OCI-LY7 (cell line): ENCODE data around the gene MAPRE3.

Source experiments
- EZH2phosphoT487 ChIP-seq: fragments of 200-600 bp; sonication (generic); IDR thresholded peaks from 2 replicates; pipeline ENCODE4 v1.6.1; 2018; ENCODE audit warnings: low read depth, borderline replicate concordance, mild to moderate bottlenecking, mixed run types, antibody characterized with exemption, low read length, moderate library complexity, mixed read lengths
- TF ChIP-seq, protein P1 (sequence below): fragments of 200-600 bp; sonication (generic); conservative IDR thresholded peaks from 2 replicates; pipeline ENCODE4 v1.5.1; 2014; ENCODE audit warnings: mild to moderate bottlenecking, antibody characterized with exemption, low read length, moderate library complexity, mixed read lengths

DNA sequence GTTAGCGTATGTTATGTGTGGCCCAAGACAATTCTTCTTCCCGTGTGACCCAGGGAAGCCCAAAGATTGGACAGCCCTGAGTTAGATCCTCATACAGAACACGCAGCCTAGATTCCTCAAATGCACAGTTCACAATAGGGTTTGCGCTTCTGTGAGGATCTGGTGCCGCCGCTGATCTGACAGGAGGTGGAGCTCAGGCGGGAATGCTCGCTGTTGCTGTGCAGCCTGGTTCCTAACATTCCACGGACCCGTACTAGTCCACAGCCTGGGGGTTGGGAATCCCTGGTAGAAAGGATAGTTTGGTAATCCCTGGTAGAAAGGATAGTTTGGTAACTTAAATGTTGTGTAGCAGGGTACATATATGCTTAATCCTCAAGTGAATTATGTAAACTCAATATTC lies 27.0 kb downstream of the MAPRE3 start:
- TF ChIP-seq, protein P1, sequence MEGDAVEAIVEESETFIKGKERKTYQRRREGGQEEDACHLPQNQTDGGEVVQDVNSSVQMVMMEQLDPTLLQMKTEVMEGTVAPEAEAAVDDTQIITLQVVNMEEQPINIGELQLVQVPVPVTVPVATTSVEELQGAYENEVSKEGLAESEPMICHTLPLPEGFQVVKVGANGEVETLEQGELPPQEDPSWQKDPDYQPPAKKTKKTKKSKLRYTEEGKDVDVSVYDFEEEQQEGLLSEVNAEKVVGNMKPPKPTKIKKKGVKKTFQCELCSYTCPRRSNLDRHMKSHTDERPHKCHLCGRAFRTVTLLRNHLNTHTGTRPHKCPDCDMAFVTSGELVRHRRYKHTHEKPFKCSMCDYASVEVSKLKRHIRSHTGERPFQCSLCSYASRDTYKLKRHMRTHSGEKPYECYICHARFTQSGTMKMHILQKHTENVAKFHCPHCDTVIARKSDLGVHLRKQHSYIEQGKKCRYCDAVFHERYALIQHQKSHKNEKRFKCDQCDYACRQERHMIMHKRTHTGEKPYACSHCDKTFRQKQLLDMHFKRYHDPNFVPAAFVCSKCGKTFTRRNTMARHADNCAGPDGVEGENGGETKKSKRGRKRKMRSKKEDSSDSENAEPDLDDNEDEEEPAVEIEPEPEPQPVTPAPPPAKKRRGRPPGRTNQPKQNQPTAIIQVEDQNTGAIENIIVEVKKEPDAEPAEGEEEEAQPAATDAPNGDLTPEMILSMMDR = no peak
- TF ChIP-seq EZH2phosphoT487 = no peak
